Measurements from ENCODE around the gene SPA17. TPM values are rescaled to one million over a fixed set of nuclear protein-coding genes. Genes with fewer than 3 reads are reported as not detected.

The SPA17 gene
- total and polyA plus RNA-seq, 8 donors, result 1.8 to 26.8 (median 9.6) TPM; not detected in 2

GRCh38 chr11:124670732-124671131, 3.0 kb upstream of the SPA17 start:
- Histone ChIP-seq H3K36me3 (peaks cover 0 to 21% (median 16%) of the 10 kb centered on the region in 4 donors), H3K27me3 (no peaks in the 10 kb centered on the region), H3K27ac (no peak overlapping the region), H3K9me3 (no peaks in the 10 kb centered on the region), H3K4me1 (peaks cover 10 to 20% (median 17%) of the 10 kb centered on the region in 4 donors), H3K4me3 (no peak overlapping the region)
- TF ChIP-seq CTCF (IDR thresholded peaks at IDR 0.05) (no peak), POLR2A (IDR thresholded peaks at IDR 0.05) (no peak)
- peak in 1 of 2 donors; percentile 39 for DNase-seq
- intact Hi-C loops (cut with DNase I; ENCODE audit: low total_unique reads), result loop anchor here (5.0 to 10.0 kb wide), 2 partner anchors 64 to 92 kb away; partner anchors contain the start of genes ESAM and NRGN
- WGBS, 5 donors, result 52 to 71% (median 63%) methylated on average over 3 of the region's 3 CpGs

DNA sequence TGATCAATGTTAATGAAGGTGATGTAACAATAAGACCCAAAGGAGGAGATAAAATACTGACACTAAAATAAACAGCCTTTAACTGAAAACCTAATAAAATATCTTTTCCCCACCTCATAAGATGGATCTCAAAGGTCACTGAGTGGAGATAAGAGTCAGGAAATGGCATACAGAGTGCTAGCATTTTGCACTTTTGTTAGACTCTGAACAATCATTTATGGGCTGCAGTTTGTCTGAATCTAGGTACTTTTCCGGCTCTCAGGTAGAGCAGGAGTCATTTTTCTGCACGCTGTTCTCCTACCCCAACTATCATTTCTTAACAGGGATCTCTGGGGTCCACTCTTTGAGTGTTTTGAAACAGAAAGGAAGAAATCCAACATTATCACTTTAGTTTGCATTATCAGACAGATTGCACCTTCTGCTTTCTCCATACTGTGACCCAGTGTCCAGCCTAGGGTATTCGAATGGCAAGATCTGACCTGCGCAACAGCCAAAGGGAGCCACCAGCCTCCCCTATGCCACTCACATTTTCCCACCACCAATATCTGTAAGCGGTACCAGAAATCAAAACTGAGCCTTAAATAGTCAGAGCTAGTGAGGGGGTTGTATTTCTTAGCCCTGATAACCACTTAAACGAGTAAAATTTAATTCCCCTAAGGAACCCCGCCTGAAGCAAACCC, 1.0 kb upstream of the SPA17 start:
- WGBS, 5 donors, result 45 to 65% (median 55%) methylated on average over 7 of the region's 7 CpGs
- H3K9me3 ChIP-seq, result no peaks in the 10 kb centered on the region
- H3K27me3 ChIP-seq, result no peaks in the 10 kb centered on the region
- H3K4me3 ChIP-seq, result peak overlapping the region; percentile 69 to 75 (median 71)
- TF ChIP-seq POLR2A (IDR thresholded peaks at IDR 0.05) (no peak), POLR2AphosphoS5 (IDR thresholded peaks at IDR 0.05) (no peak), EP300 (IDR thresholded peaks at IDR 0.05) (no peak)
- H3K27ac ChIP-seq, result peak overlapping the region; percentile 82 to 91 (median 88)
- peaks cover 0 to 9% (median 0%) of the 10 kb centered on the region in 4 donors for H3K36me3 ChIP-seq
- H3K4me1 ChIP-seq, result peaks cover 10 to 20% (median 19%) of the 10 kb centered on the region in 4 donors
- intact Hi-C loops (cut with DNase I; ENCODE audit: low total_unique reads), result loop anchor here (5.0 to 10.0 kb wide), 2 partner anchors 62 to 90 kb away; partner anchors contain the start of genes ESAM and NRGN
- peak in 1 of 2 donors; percentile 15 for DNase-seq

DNA sequence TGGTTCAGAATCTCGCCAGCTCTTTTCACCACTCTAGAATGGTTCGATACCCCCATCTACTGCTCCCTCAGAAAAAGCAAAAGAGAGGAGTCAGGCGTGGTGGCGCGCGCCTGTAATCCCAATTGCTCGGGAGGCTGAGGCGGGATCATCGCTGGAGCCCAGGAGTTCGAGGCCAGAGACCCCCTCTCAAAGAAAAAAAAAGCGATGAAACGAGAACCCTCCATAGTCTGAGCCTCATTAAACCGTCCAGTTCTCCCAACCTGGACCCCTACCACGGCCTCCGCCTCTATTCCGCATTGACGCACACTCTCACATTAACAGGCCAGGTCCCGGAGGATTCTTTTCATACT, 439 bp downstream of the SPA17 start:
- peak overlapping the region; percentile 76 to 91 (median 88) for H3K27ac ChIP-seq
- H3K27me3 ChIP-seq, result no peaks in the 10 kb centered on the region
- intact Hi-C loops (cut with DNase I; ENCODE audit: low total_unique reads), result loop anchor here (5.0 to 10.0 kb wide), 2 partner anchors 61 to 88 kb away; partner anchors contain the start of genes ESAM and NRGN
- no peaks in the 10 kb centered on the region for H3K9me3 ChIP-seq
- H3K36me3 ChIP-seq, result no peaks in the 10 kb centered on the region
- H3K4me1 ChIP-seq, result peaks cover 10 to 20% (median 19%) of the 10 kb centered on the region in 4 donors
- no peak for DNase-seq
- peak overlapping the region; percentile 69 to 75 (median 71) for H3K4me3 ChIP-seq
- no peak for TF ChIP-seq EP300 (IDR thresholded peaks at IDR 0.05)
- no peak for TF ChIP-seq POLR2AphosphoS5 (IDR thresholded peaks at IDR 0.05)
- TF ChIP-seq POLR2A (IDR thresholded peaks at IDR 0.05), result no peak
- TF ChIP-seq CTCF (IDR thresholded peaks at IDR 0.05), result no peak
- 26 to 35% (median 32%) methylated on average over 18 of the region's 18 CpGs for WGBS, 5 donors

GRCh38 chr11:124674571-124674970, 867 bp downstream of the SPA17 start:
- H3K27ac ChIP-seq, result peak overlapping the region in 3 of 5 donors; percentile 82 to 91 (median 88)
- DNase-seq, result no peak
- 86 to 93% (median 92%) methylated on average over 5 of the region's 5 CpGs for WGBS, 5 donors
- TF ChIP-seq CTCF (IDR thresholded peaks at IDR 0.05), result no peak
- no peak for TF ChIP-seq POLR2A (IDR thresholded peaks at IDR 0.05)
- no peak for TF ChIP-seq EP300 (IDR thresholded peaks at IDR 0.05)
- no peak for TF ChIP-seq POLR2AphosphoS5 (IDR thresholded peaks at IDR 0.05)
- peak overlapping the region; percentile 69 to 75 (median 71) for H3K4me3 ChIP-seq
- no peaks in the 10 kb centered on the region for H3K36me3 ChIP-seq
- no peaks in the 10 kb centered on the region for H3K27me3 ChIP-seq
- no peaks in the 10 kb centered on the region for H3K9me3 ChIP-seq
- intact Hi-C loops (cut with DNase I; ENCODE audit: low total_unique reads), result loop anchor here (5.0 to 10.0 kb wide), 2 partner anchors 60 to 88 kb away; partner anchors contain the start of genes ESAM and NRGN
- H3K4me1 ChIP-seq, result peaks cover 10 to 20% (median 19%) of the 10 kb centered on the region in 4 donors
